Dermis microvascular lymphatic vessel endothelial cell (primary cell): ENCODE results near the gene LCA5. TPM values are rescaled to one million over a fixed set of nuclear protein-coding genes. Genes with fewer than 3 reads are reported as not detected.
"Not testable (repeated sequence)": the region's sequence is repeated elsewhere in the genome, so short reads cannot be mapped to it uniquely, and the experiment has no call there.

Experiments used
- DNase-seq, 2 donors: peaks; one replicate each; pipeline versions ENCODE4 v3.0.0 to v3.0.0-alpha.2; 2010; ENCODE audit warnings: low read depth in 2 of 2
- total RNA-seq: library from RNA; depleted of rRNA; stranded (reverse); fragments of >200 nt; gene quantifications from 2 replicates; pipeline ENCODE4 v1.2.1, GENCODE V29; 2014

LCA5 gene
- total RNA-seq, 1 donor from 2014 or later, result 2.2 TPM

DNA sequence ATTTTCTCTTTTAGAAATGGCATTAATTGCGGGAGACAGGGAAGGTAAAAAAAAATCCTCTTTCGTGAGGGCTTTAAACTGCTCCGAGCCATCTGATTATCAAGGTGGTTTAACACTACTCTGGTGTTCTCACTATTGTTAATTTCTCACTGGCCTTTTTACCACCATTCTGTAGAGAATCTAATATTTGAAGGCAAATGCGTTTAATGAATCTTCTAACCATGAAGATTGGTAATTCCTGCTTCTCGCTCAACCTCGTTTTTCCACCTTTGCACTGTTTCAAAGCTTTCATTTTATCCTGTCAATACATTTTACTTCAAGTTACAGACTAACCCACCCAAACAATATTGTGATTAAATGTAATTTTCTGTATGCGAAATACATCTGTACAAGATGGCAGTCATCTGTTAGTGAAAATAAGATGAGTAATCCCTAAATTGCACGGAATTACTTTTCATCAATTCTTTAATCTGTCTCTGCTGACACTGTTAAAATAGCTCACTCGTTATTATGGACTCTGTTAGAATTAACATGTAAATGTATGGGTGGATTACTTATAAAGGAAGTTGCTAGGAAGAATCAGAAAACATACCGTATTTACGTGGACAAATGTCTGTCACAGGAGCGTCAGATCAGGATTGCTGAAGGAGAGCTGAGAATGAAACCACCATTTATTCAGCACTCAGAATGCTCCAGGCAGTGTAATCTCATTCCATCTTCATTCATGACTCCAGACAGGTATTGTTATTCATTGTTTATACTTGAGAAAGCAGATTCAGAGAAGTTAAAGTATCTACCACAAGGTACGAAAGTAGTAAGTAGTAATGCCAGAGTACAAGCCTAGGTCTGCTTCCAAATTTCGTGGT is 1.1 kb upstream of the LCA5 start:
- peak; percentile 17 to 30 for DNase-seq

- DNase-seq, result peak in 1 of 2 donors; percentile 31
These were observed 661 bp downstream of the LCA5 start for GRCh38 chr6:79536585-79536953.

- DNase-seq, result not testable (repeated sequence)
These were observed 7.7 kb downstream of the LCA5 start for GRCh38 chr6:79529567-79529966.

GRCh38 chr6:79526897-79527296 is 10.3 kb downstream of the LCA5 start:
- DNase-seq, result no peak

- peak in 1 of 2 donors; percentile 15 for DNase-seq
These were observed 11.7 kb downstream of the LCA5 start for GRCh38 chr6:79525272-79526100.

DNA sequence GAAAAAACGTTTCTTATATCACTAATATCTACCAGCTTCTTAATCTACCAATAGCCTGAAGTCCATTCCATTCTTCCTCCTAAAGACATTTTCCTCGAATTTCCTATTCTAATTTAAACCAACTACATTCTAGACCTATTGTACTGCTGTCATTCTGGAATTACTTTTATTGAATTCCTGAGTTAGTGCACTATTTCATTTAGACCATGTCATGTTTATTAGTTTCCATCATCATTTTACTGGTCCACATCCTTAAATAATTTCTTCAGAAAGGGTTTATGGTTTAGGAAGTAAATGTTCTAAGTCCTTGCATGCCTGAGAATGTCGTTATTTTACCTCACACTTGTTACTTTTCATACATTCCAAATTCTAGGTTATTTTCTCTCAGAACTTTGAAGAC is 13.2 kb downstream of the LCA5 start:
- no peak for DNase-seq

DNA sequence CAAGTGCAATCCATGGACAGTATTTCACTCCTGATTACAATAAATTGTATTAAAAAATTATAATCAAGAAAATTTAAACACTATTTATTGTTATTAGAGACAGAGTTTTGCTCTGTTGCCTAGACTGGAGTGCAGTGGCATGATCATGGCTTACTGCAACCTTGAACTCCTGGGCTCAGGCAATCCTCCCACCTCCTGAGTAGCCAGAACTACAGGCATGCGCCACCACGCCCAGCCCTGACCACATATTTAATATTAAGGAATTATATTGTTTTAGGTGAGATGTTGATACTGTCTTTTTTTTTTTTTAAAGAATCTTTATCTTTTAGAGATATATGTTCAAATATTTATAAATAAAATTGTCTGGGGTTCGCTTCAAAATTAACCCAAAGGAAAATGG is 14.6 kb downstream of the LCA5 start:
- DNase-seq, result no peak

DNA sequence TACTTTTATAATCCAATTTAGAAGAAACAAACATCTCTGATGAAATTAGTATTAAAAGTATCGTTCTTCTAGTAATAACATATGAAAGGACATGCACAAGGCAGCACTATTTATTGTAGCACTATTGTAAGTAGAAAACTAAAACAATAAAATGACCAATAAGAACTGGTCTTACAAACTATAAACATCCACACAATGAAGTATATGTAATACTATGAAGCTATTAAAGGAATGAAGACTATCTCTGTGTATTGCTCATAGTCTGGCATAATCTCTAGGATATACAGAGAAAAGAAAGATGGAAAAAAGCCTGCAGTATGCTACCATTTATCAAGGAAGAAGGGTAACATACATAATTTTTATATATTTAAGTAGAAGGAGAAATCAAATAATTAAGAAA is 16.7 kb downstream of the LCA5 start:
- DNase-seq, result no peak

DNA sequence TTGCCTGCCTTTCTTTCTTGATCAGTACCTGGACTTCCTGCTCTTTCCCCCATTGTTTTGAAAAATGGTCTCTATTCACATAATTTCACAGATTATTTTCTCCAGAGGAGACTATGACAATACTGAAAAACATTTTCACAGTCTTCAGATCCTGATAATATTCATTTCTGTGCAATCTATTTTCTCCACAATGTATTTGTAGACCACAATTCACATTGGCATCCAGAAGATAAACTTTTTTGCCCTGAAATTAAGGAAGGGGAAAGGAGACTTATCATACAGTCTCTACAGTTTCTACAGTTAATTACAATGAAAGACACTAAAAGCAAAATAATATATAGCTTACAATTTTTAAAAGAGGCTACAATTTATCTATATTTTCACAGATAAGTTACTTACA is 18.4 kb downstream of the LCA5 start:
- no peak for DNase-seq

DNA sequence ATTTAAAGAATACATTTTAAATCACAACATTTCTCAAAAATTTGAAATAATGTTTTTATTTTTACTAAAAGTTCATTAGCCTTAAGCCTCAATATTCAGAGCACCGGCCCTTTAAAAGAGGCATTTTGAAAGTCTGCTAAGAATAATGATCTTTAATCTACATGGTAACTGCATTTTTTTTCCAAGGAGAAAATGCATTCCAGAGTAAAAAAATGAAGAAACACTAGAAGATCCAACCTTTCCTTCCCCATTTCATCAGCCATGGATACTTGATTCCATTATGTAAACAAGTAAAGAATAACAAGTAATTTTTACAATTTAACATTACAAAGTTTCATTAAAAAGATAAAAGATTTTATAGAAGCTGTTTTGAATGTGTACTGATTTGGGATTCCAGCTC is 21.8 kb downstream of the LCA5 start:
- no peak for DNase-seq

DNA sequence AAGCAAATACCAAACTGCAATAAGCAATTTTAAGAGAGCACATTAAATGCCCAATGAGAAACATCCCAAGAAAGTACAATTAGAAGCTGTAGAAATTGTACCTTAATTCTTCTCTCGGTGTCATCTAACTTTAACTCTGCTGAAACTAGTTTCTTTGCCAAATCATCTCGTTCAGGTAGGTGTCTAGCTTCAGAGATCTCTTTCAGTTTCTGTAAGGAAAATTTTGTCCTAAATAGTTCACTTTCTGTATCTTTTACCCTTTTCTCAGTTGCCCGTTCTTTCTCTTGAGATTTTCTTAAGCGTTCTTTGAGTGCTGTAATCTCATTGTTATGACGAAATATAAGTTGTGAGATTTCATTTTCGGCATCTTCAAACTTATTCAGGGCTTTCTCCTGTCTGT is 24.1 kb downstream of the LCA5 start:
- DNase-seq, result no peak

DNA sequence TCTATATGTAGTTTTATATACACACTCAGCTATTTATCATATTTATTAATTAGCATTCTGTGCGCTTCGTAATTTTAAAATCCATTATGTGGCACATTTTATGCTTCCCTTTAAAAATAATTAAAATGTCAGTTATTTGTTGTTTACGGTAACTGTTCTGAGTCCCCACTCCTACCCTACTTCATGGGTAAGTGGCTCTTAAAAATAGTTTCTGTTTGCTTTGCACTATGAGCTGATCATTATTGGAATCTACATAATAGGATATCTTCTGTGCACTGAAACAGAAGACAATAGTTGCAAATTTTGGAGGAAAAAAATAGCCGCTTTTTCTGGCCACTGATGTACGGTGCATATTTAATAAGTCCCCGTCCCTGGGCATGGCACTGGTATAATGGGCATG is 25.2 kb downstream of the LCA5 start:
- no peak for DNase-seq

DNA sequence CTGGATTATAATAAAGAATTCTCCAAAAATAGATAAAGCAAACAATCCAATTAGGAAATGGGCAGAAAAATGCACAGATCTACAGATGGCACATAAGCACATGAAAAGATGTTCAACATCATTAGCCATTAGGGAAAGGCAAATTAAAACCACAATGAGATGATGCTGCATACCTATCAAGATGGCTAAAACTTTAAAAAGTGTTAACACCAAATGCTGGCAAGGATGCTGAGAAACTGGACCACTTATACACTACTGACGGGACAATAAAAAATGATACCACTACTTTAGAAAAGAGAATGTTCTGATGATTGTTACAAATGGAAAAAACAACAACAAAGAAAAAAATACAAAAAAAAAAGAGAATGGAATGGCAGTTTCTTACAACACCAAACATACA is 26.5 kb downstream of the LCA5 start:
- DNase-seq, result no peak

GRCh38 chr6:79506251-79506650 is 31.0 kb downstream of the LCA5 start:
- DNase-seq, result no peak

DNA sequence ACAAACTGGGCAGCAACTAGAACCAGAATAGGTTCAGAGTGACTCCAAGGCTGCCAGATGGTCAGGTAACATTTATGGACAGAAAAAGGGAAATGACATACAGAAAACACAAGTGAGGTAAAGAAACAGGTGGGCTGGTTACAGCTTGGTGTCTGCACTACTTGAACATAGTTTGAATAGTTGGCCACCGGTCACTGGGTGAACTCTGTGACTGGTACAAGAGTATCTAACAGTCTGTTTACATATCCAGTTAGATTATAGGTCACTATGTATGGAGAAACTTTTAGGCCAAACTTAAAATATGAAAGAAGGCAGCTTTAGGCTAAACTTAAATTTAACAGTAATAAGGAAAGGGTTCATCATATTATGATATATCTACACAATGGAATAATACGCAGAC is 32.9 kb downstream of the LCA5 start:
- DNase-seq, result no peak

DNA sequence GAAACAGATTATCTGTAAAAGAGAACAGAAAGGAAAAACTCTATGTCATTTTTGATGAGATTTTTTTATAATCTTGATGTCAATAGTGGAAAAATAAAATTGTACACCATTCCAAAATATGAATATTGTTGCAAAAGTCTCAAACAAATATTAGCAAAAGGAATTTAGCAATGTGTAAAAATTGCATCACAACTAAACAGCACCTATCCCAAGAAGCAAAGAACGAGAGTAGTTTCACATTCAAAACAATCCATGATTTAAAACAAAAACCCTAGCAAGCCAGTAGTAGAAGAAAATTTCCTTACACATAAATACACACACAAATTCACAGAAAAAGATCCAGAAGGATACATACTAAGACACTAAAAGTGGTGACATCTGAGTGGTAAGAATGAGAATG is 38.4 kb downstream of the LCA5 start:
- no peak for DNase-seq

- no peak for DNase-seq
These were observed 42.0 kb downstream of the LCA5 start for GRCh38 chr6:79495246-79495645.

- DNase-seq, result no peak
These were observed 42.4 kb downstream of the LCA5 start for GRCh38 chr6:79494841-79495240.

DNA sequence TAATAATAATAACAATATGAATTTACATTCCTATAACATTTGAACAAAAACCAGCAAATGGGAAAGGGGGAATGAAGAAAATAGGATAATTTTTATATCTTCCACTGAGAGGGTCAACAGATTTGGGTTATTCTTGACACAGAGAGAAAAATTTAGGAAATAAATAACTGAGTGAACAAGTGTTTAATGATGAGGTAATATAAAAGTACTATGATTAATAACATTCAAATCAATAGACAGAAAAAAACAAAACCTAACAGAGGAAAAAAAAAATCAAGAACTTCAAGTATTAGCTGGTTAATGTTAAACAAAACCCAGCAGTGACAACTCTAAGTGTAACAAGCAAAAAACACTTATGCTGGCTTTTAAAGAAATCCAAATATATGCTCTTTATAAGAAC is 66.5 kb downstream of the LCA5 start:
- DNase-seq, result no peak

DNA sequence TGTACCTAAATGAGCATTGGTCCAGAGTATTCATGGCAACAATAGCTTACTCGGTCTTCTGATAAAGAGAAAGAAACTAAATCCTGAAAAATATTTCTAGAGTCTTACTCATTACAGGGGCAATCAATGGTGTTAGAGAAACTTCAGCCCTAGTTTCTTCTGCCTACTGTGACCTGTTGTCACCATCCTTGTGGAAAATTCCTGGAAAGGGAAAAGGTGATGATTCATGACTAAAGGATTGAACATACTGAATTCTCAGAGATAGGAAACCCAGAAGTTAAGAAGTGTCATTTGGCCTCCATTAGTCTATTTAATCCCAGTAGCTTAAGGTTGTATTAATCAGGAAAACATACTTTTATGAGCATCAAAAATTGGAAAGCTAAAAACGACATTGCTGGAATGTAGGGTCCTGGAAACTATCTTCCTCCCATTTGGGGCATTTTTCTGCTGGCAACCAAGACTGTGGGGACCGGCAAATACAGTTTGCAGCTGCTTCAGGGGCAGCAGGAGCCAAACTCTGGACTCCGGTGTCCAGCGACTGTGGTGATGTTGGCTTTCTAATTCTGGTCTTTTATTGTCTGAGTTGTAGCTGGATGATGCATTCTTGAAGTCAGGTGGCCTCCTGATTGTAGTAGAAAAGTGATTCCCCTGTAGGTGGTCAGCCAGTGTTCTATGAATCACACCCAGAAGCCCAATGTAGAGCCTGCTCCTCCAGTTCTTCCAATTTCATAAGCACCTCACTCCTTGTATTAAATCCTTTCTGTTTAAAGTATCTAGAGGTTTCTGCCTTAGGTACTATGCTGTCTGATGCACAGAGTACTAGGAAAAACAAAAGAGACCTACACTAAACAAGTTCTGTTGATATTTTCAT is 67.6 kb downstream of the LCA5 start:
- DNase-seq, result no peak

GRCh38 chr6:79468587-79468986 is 68.6 kb downstream of the LCA5 start:
- DNase-seq, result no peak

GRCh38 chr6:79468116-79468515 is 69.1 kb downstream of the LCA5 start:
- DNase-seq, result no peak
